Measurements from ENCODE around the gene TAF6.
"Not testable (repeated sequence)": the region's sequence is repeated elsewhere in the genome, so short reads cannot be mapped to it uniquely, and the experiment has no call there.

The TAF6 gene

DNA sequence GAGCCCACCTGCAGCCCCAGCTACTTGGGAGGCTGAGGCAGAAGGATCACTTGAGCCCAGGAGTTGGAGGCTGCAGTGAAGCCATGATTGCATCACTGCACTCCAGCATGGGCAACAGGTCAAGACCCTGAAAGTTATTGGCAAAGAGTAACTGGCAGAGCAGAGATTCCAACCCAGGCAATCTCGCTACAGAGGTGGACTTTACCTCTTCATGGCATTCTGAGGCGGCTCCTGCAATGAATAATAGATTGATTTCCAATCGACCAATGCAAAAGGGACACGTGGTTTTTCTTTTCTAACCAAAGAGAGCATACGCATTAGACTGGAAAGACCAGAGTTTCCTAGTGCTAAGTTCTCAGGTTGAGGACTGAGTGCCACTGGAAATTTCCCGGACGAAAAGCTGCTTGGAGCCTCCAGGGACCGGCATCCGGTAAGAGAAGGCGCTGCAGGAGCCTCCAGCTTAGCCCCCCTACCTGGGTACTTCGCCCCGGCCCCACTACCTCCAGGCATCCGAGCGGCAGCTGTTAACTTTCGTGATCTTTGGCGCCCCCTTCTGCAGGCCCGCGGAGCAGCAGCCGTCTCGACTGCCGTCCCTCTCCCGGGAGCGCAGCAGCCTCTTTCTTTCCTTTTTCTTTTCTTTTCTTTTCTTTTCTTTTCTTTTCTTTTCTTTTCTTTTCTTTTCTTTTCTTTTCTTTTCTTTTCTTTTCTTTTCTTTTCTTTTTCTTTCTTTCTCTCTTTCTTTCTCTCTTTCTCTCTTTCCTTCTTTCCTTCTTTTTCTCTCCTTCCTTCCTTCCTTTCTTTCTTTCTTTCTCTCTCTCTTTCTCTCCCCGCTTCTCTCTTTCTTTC, 11.7 kb upstream of the TAF6 start:
- peak overlapping the region in 1 of 2 donors; percentile 61 for H3K4me3 ChIP-seq (ENCODE audit: low read depth in 1 of 2, low read length in 2 of 2)
- no peaks in the 10 kb centered on the region for H3K9me3 ChIP-seq (ENCODE audit: control insufficient read depth in 1 of 2, low read length in 2 of 2)
- H3K9ac ChIP-seq (ENCODE audit: low read depth in 1 of 2, low read length in 2 of 2): peak overlapping the region; percentile 49 to 64
- H3K27ac ChIP-seq (ENCODE audit: low read depth, low read length): peak overlapping the region; percentile 43
- H3K4me1 ChIP-seq (ENCODE audit: control insufficient read depth in 1 of 2, insufficient read depth in 2 of 2, low read length in 2 of 2): peaks cover 10 to 30% of the 10 kb centered on the region in 2 donors
- no peaks in the 10 kb centered on the region for H3K27me3 ChIP-seq (ENCODE audit: control insufficient read depth in 1 of 2, insufficient read depth in 2 of 2, low read length in 2 of 2)
- no peaks in the 10 kb centered on the region for H3K36me3 ChIP-seq (ENCODE audit: control insufficient read depth in 1 of 2, insufficient read depth in 2 of 2, low read length in 2 of 2)

DNA sequence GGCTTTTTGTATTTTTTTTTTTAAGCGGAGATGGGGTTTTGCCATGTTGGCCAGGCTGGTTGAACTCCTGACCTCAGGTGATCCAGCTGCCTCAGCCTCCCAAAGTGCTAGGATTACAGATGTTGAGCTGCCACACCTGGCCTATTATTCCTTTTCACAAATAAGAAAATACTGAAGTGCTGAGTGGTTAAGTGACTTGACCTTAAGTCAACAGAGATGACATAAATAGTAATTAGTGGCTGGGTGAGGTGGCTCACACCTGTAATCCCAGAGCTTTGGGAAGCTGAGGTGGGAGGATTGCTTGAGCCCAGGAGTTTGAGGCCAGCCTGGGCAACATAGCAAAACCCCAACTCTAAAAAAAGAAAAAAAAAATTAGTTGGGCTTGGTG, 11.1 kb upstream of the TAF6 start:
- H3K27ac ChIP-seq (ENCODE audit: low read depth, low read length): peak overlapping the region; percentile 37
- peak overlapping the region in 1 of 2 donors; percentile 49 for H3K9ac ChIP-seq (ENCODE audit: low read depth in 1 of 2, low read length in 2 of 2)
- not testable (repeated sequence) for H3K9me3 ChIP-seq (ENCODE audit: control insufficient read depth in 1 of 2, low read length in 2 of 2); H3K4me3 ChIP-seq (ENCODE audit: low read depth in 1 of 2, low read length in 2 of 2); H3K36me3 ChIP-seq (ENCODE audit: control insufficient read depth in 1 of 2, insufficient read depth in 2 of 2, low read length in 2 of 2); H3K27me3 ChIP-seq (ENCODE audit: control insufficient read depth in 1 of 2, insufficient read depth in 2 of 2, low read length in 2 of 2)
- peaks cover 13 to 34% of the 10 kb centered on the region in 2 donors for H3K4me1 ChIP-seq (ENCODE audit: control insufficient read depth in 1 of 2, insufficient read depth in 2 of 2, low read length in 2 of 2)

DNA sequence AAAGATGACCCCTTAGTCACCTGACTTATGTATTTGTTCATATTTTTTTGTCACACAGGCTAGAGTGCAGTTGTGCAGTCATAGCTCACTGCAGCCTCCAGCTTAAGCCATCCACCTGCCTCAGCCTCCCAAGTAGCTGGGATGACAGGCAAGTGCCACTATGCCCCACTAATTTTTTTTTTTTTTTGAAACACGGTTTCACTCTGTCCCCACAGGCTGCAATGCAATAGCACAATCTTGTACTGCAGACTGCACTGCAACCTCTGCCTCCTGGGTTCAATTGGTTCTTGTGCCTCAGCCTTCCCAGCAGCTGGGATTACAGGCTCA, 9.4 kb upstream of the TAF6 start:
- no peaks in the 10 kb centered on the region for H3K36me3 ChIP-seq (ENCODE audit: control insufficient read depth in 1 of 2, insufficient read depth in 2 of 2, low read length in 2 of 2)
- H3K27ac ChIP-seq (ENCODE audit: low read depth, low read length): no peak overlapping the region
- no peaks in the 10 kb centered on the region for H3K9me3 ChIP-seq (ENCODE audit: control insufficient read depth in 1 of 2, low read length in 2 of 2)
- H3K4me1 ChIP-seq (ENCODE audit: control insufficient read depth in 1 of 2, insufficient read depth in 2 of 2, low read length in 2 of 2): peaks cover 24 to 45% of the 10 kb centered on the region in 2 donors
- H3K9ac ChIP-seq (ENCODE audit: low read depth in 1 of 2, low read length in 2 of 2): peak overlapping the region; percentile 96 to 98
- H3K4me3 ChIP-seq (ENCODE audit: low read depth in 1 of 2, low read length in 2 of 2): peak overlapping the region in 1 of 2 donors; percentile 98
- no peaks in the 10 kb centered on the region for H3K27me3 ChIP-seq (ENCODE audit: control insufficient read depth in 1 of 2, insufficient read depth in 2 of 2, low read length in 2 of 2)

DNA sequence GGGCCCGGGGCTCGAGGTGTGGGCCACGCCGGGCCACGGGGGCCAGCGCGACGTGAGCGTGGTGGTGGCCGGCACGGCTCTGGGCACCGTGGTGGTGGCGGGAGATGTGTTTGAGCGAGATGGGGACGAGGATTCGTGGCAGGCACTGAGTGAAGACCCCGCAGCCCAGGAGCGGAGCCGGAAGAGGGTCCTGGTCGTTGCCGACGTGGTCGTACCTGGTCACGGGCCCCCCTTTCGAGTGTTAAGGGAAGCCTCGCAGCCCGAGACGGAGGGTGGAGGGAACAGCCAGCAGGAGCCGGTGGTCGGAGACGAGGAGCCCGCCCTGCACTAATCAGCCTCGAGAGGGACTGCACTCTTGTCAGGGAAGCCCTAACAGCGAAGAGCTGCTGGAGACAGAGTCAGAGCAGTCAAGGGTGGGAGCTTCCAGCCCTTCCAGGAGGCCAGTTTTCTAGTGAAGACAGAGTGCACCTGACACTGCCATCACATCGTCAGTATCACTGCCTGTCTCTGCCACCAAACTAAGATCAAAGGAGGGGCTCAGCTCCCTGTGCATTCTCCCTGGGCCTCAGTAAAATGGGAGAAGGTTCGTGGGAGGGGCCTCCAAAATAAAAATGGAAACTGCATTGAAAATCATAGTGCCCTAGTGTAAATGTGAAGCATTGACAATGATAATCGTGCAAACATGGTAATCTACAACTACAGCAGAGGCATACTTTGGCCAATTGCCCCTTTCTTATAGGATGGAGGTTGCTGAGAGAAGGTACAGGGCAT, 8.9 kb upstream of the TAF6 start:
- H3K4me3 ChIP-seq (ENCODE audit: low read depth in 1 of 2, low read length in 2 of 2): peak overlapping the region; percentile 95 to 98
- H3K27ac ChIP-seq (ENCODE audit: low read depth, low read length): no peak overlapping the region
- H3K9me3 ChIP-seq (ENCODE audit: control insufficient read depth in 1 of 2, low read length in 2 of 2): no peaks in the 10 kb centered on the region
- H3K9ac ChIP-seq (ENCODE audit: low read depth in 1 of 2, low read length in 2 of 2): peak overlapping the region; percentile 96 to 98
- H3K36me3 ChIP-seq (ENCODE audit: control insufficient read depth in 1 of 2, insufficient read depth in 2 of 2, low read length in 2 of 2): no peaks in the 10 kb centered on the region
- peaks cover 24 to 45% of the 10 kb centered on the region in 2 donors for H3K4me1 ChIP-seq (ENCODE audit: control insufficient read depth in 1 of 2, insufficient read depth in 2 of 2, low read length in 2 of 2)
- H3K27me3 ChIP-seq (ENCODE audit: control insufficient read depth in 1 of 2, insufficient read depth in 2 of 2, low read length in 2 of 2): no peaks in the 10 kb centered on the region

DNA sequence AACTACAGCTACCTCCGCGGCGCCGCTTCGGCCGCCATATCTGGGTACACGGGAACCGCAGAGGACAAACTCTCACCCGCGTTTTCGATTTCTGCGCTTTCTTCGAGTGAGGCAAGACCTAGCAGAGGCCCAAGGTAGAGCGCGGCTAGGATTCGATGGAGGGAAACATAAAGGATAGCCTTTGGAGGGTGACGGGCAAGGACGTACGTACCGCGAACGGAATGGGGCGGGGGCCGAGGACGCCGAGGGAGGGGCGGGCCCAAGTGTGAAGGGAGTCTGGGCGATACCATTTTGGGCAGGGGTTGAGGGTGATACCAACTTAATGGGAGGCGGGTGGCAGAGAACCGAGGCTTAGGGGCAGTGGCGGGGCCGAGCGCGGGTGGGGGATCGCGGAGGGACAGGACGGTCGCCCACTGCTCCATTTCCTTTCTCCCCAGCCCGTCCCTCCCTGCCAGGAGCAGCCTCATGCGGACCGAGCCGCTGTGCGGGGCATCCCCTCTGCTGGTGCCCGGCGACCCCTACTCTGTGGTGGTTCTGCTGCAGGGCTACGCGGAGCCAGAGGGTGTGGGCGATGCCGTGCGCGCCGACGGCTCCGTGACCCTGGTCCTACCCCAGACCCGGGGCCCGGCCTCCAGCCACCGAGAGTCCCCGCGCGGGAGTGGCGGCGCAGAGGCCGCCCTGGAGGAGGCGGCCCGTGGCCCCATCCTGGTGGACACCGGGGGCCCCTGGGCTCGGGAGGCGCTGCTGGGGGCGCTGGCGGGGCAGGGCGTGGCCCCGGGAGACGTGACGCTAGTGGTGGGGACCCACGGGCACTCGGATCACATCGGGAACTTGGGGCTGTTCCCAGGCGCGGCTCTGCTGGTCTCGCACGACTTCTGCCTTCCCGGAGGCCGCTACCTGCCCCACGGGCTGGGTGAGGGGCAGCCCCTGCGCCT, 8.0 kb upstream of the TAF6 start, which contains the start of gene MBLAC1:
TSS of gene MBLAC1 (plus strand) at position 37 of the 935 bp plus-strand sequence. CDS start at position 466, 429 bp downstream.
- Histone ChIP-seq H3K4me1 (ENCODE audit: control insufficient read depth in 1 of 2, insufficient read depth in 2 of 2, low read length in 2 of 2) (peaks cover 32 to 46% of the 10 kb centered on the region in 2 donors), H3K27ac (ENCODE audit: low read depth, low read length) (peak within 1 kb of the TSS; percentile 99), H3K4me3 (ENCODE audit: low read depth in 1 of 2, low read length in 2 of 2) (peak within 1 kb of the TSS; percentile 95 to 98), H3K9ac (ENCODE audit: low read depth in 1 of 2, low read length in 2 of 2) (peak within 1 kb of the TSS; percentile 96 to 98), H3K27me3 (ENCODE audit: control insufficient read depth in 1 of 2, insufficient read depth in 2 of 2, low read length in 2 of 2) (no peaks in the 10 kb centered on the region), H3K9me3 (ENCODE audit: control insufficient read depth in 1 of 2, low read length in 2 of 2) (no peaks in the 10 kb centered on the region), H3K36me3 (ENCODE audit: control insufficient read depth in 1 of 2, insufficient read depth in 2 of 2, low read length in 2 of 2) (no peaks in the 10 kb centered on the region)

DNA sequence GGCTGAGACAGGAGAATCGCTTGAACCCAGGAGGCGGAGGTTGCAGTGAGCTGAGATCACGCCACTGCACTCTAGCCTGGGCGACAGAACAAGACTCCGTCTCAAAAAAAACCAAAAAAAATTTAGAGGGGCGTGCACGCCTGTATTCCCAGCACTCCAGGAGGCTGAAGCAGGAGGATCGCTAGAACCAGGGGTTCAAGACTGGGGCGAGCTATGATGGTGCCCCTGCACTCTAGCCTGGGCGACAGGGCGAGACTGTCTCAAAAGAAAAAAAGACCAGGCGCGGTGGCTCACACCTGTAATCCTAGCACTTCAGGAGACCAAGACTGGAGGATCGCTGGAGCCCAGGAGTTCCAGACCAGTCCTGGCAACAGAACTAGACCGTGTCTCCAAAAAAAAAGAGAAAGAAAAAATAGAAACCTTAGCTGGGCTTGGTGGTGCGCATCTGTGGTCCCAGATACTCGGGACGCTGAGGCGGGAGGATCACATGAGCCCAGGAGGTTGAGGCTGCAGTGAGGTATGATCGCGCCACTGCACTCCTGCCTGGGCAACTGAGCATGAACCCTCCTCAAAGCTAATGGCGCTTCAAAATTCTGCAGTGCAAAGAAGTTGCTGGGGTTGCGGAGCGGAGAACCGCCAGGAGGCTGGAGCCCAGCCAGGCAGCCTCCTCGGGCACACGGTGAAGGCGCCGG, 7.2 kb upstream of the TAF6 start:
- peak overlapping the region; percentile 99 for H3K27ac ChIP-seq (ENCODE audit: low read depth, low read length)
- H3K9me3 ChIP-seq (ENCODE audit: control insufficient read depth in 1 of 2, low read length in 2 of 2): no peaks in the 10 kb centered on the region
- H3K9ac ChIP-seq (ENCODE audit: low read depth in 1 of 2, low read length in 2 of 2): peak overlapping the region; percentile 96 to 98
- no peaks in the 10 kb centered on the region for H3K27me3 ChIP-seq (ENCODE audit: control insufficient read depth in 1 of 2, insufficient read depth in 2 of 2, low read length in 2 of 2)
- peaks cover 35 to 43% of the 10 kb centered on the region in 2 donors for H3K4me1 ChIP-seq (ENCODE audit: control insufficient read depth in 1 of 2, insufficient read depth in 2 of 2, low read length in 2 of 2)
- H3K36me3 ChIP-seq (ENCODE audit: control insufficient read depth in 1 of 2, insufficient read depth in 2 of 2, low read length in 2 of 2): no peaks in the 10 kb centered on the region
- H3K4me3 ChIP-seq (ENCODE audit: low read depth in 1 of 2, low read length in 2 of 2): peak overlapping the region; percentile 95 to 98

DNA sequence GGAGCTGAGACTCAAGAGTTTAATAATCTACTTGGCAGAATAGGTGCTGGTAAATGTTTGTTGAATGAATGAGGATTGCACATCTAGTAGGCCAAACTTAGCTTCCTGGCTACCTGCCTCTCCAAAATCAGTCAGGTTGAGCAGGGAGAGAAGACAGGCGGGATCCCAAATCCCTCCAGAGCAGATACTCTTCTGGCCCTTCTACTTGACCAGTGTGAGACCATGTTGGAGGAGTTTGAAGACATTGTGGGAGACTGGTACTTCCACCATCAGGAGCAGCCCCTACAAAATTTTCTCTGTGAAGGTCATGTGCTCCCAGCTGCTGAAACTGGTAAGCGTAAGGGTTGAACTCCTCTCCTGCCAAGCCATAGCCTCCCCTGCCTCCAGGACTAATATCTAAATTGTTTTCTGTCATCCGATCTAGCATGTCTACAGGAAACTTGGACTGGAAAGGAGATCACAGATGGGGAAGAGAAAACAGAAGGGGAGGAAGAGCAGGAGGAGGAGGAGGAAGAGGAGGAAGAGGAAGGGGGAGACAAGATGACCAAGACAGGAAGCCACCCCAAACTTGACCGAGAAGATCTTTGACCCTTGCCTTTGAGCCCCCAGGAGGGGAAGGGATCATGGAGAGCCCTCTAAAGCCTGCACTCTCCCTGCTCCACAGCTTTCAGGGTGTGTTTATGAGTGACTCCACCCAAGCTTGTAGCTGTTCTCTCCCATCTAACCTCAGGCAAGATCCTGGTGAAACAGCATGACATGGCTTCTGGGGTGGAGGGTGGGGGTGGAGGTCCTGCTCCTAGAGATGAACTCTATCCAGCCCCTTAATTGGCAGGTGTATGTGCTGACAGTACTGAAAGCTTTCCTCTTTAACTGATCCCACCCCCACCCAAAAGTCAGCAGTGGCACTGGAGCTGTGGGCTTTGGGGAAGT, 5.4 kb upstream of the TAF6 start:
- no peaks in the 10 kb centered on the region for H3K9me3 ChIP-seq (ENCODE audit: control insufficient read depth in 1 of 2, low read length in 2 of 2)

DNA sequence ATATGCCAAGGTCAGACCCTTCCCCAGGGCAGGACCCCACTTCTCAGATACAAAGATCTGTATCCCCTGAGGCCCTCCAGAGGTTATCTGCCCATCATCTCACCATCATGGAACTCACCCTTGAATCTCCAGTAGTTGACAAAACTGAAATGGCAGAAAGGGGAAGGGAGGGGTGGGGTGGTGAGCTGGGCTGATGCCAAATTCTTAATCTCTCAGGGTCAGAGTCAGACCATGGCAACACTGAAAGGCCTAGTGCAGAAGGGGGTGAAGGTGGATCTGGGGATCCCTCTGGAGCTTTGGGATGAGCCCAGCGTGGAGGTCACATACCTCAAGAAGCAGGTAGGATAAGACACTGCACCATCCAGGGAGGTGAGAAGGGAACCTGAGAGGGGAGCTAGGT, 3.4 kb upstream of the TAF6 start:
- peaks cover 43 to 44% of the 10 kb centered on the region in 2 donors for H3K4me1 ChIP-seq (ENCODE audit: control insufficient read depth in 1 of 2, insufficient read depth in 2 of 2, low read length in 2 of 2)
- H3K9ac ChIP-seq (ENCODE audit: low read depth in 1 of 2, low read length in 2 of 2): no peak overlapping the region
- no peaks in the 10 kb centered on the region for H3K9me3 ChIP-seq (ENCODE audit: control insufficient read depth in 1 of 2, low read length in 2 of 2)
- no peak overlapping the region for H3K27ac ChIP-seq (ENCODE audit: low read depth, low read length)
- H3K4me3 ChIP-seq (ENCODE audit: low read depth in 1 of 2, low read length in 2 of 2): no peak overlapping the region
- H3K27me3 ChIP-seq (ENCODE audit: control insufficient read depth in 1 of 2, insufficient read depth in 2 of 2, low read length in 2 of 2): no peaks in the 10 kb centered on the region
- H3K36me3 ChIP-seq (ENCODE audit: control insufficient read depth in 1 of 2, insufficient read depth in 2 of 2, low read length in 2 of 2): no peaks in the 10 kb centered on the region

More for the DNA sequence above, 5.4 kb upstream of the TAF6 start:
- Histone ChIP-seq H3K4me1 (ENCODE audit: control insufficient read depth in 1 of 2, insufficient read depth in 2 of 2, low read length in 2 of 2) (peaks cover 47 to 48% of the 10 kb centered on the region in 2 donors), H3K9ac (ENCODE audit: low read depth in 1 of 2, low read length in 2 of 2) (peak overlapping the region; percentile 24 to 39), H3K27me3 (ENCODE audit: control insufficient read depth in 1 of 2, insufficient read depth in 2 of 2, low read length in 2 of 2) (no peaks in the 10 kb centered on the region), H3K4me3 (ENCODE audit: low read depth in 1 of 2, low read length in 2 of 2) (peak overlapping the region; percentile 10 to 50), H3K27ac (ENCODE audit: low read depth, low read length) (no peak overlapping the region), H3K36me3 (ENCODE audit: control insufficient read depth in 1 of 2, insufficient read depth in 2 of 2, low read length in 2 of 2) (no peaks in the 10 kb centered on the region)

Data from duodenal mucosa (tissue), 2 donors.